Epithelial cell of prostate (primary cell): ENCODE data around the gene SEC62.

Experiments used
- DNase-seq: peaks from one replicate; pipeline ENCODE4 v3.0.0-alpha.2; 2011; ENCODE audit warnings: low read depth, low spot score
- H3K27ac ChIP-seq: fragments of 450-650 bp; 2 replicates; pipeline ENCODE4 v1.5.1; 2017; ENCODE audit warnings: mild to moderate bottlenecking

SEC62 gene

GRCh38 chr3:169965562-169966427, 812 bp upstream of the SEC62 start:
- H3K27ac ChIP-seq: peak overlapping the region; percentile 59
- no peak for DNase-seq

- peak; percentile 5 for DNase-seq
- peak overlapping the region; percentile 59 for H3K27ac ChIP-seq
Measured at GRCh38 chr3:169966951-169967915, 626 bp downstream of the SEC62 start.

GRCh38 chr3:169968224-169968885, 1.7 kb downstream of the SEC62 start:
- no peak overlapping the region for H3K27ac ChIP-seq
- DNase-seq: no peak

GRCh38 chr3:169969174-169970095, 2.8 kb downstream of the SEC62 start:
- H3K27ac ChIP-seq: no peak overlapping the region
- no peak for DNase-seq

- H3K27ac ChIP-seq: no peak overlapping the region
- no peak for DNase-seq
Measured at GRCh38 chr3:169970847-169971246, 4.2 kb downstream of the SEC62 start.

- no peak overlapping the region for H3K27ac ChIP-seq
- DNase-seq: no peak
Measured at GRCh38 chr3:169971522-169971921, 4.9 kb downstream of the SEC62 start.

GRCh38 chr3:169980055-169980454, 13.4 kb downstream of the SEC62 start:
- DNase-seq: peak; percentile 40
- H3K27ac ChIP-seq: peak overlapping the region; percentile 57

- no peak overlapping the region for H3K27ac ChIP-seq
- no peak for DNase-seq
Measured at GRCh38 chr3:169984292-169984691, 17.7 kb downstream of the SEC62 start.

- H3K27ac ChIP-seq: no peak overlapping the region
- DNase-seq: no peak
Measured at GRCh38 chr3:169990431-169990830, 23.8 kb downstream of the SEC62 start.

GRCh38 chr3:169992156-169992555, 25.5 kb downstream of the SEC62 start:
- no peak overlapping the region for H3K27ac ChIP-seq
- no peak for DNase-seq

- DNase-seq: no peak
- no peak overlapping the region for H3K27ac ChIP-seq
Measured at GRCh38 chr3:169992781-169993180, 26.2 kb downstream of the SEC62 start.

GRCh38 chr3:169993761-169994160, 27.2 kb downstream of the SEC62 start:
- no peak overlapping the region for H3K27ac ChIP-seq

GRCh38 chr3:169996063-169996462, 29.5 kb downstream of the SEC62 start:
- no peak for DNase-seq
- H3K27ac ChIP-seq: no peak overlapping the region

More at GRCh38 chr3:169993761-169994160, 27.2 kb downstream of the SEC62 start:
- no peak for DNase-seq

GRCh38 chr3:169998668-169999131, 32.1 kb downstream of the SEC62 start:
- peak overlapping the region; percentile 78 for H3K27ac ChIP-seq
- peak; percentile 65 for DNase-seq

- no peak for DNase-seq
Measured at GRCh38 chr3:169999433-169999832, 32.8 kb downstream of the SEC62 start.

GRCh38 chr3:170000051-170000450, 33.4 kb downstream of the SEC62 start:
- H3K27ac ChIP-seq: peak overlapping the region; percentile 78
- DNase-seq: no peak

More at GRCh38 chr3:169999433-169999832, 32.8 kb downstream of the SEC62 start:
- H3K27ac ChIP-seq: peak overlapping the region; percentile 78

- no peak for DNase-seq
- no peak overlapping the region for H3K27ac ChIP-seq
Measured at GRCh38 chr3:170002231-170002630, 35.6 kb downstream of the SEC62 start.

GRCh38 chr3:170002879-170003278, 36.3 kb downstream of the SEC62 start:
- no peak overlapping the region for H3K27ac ChIP-seq
- DNase-seq: no peak

GRCh38 chr3:170003881-170004356, 37.3 kb downstream of the SEC62 start:
- no peak overlapping the region for H3K27ac ChIP-seq
- DNase-seq: no peak
